Skeletal muscle tissue (tissue), 4 donors: ENCODE results near the gene CMTM7. TPM values are rescaled to one million over a fixed set of nuclear protein-coding genes. Genes with fewer than 3 reads are reported as not detected.
"Not testable (repeated sequence)": the region's sequence is repeated elsewhere in the genome, so short reads cannot be mapped to it uniquely, and the experiment has no call there.

Experiments
- H3K27ac ChIP-seq: one replicate; pipeline ENCODE4 v1.7.0; 2013; ENCODE audit warnings: mild to moderate bottlenecking, low read depth, low read length, inconsistent platforms
- H3K27me3 ChIP-seq, 3 donors: one replicate each; pipeline ENCODE4 v1.7.0; 2013; ENCODE audit warnings: low read length in 3 of 3; ENCODE audit not compliant: control insufficient read depth in 3 of 3, insufficient read depth in 3 of 3
- H3K36me3 ChIP-seq, 3 donors: one replicate each; pipeline ENCODE4 v1.7.0; 2013; ENCODE audit warnings: low read length in 3 of 3; ENCODE audit not compliant: control insufficient read depth in 3 of 3, insufficient read depth in 3 of 3
- H3K4me1 ChIP-seq, 3 donors: one replicate each; pipeline ENCODE4 v1.7.0; 2013; ENCODE audit warnings: low read length in 3 of 3, mild to moderate bottlenecking in 3 of 3; ENCODE audit not compliant: control insufficient read depth in 3 of 3, insufficient read depth in 3 of 3
- H3K4me3 ChIP-seq, 3 donors: one replicate each; pipeline ENCODE4 v1.7.0; 2013; ENCODE audit warnings: low read length in 3 of 3
- H3K9ac ChIP-seq, 3 donors: one replicate each; pipeline ENCODE4 v1.7.0; 2013; ENCODE audit warnings: low read length in 3 of 3, mild to moderate bottlenecking in 3 of 3, moderate library complexity in 2 of 3, low read depth in 1 of 3
- H3K9me3 ChIP-seq, 3 donors: one replicate each; pipeline ENCODE4 v1.7.0; 2013; ENCODE audit warnings: low read length in 3 of 3; ENCODE audit not compliant: control insufficient read depth in 3 of 3
- total RNA-seq: library from RNA; depleted of rRNA; stranded (reverse); fragments of >200 nt; gene quantifications from one replicate; pipeline ENCODE4 v1.2.3, GENCODE V29; 2014
- donor health status: Osteomylitis.

CMTM7 gene
- total RNA-seq, 1 donor from 2014 or later: 3.7 TPM

- H3K4me3 ChIP-seq: no peak overlapping the region
- no peak overlapping the region for H3K9ac ChIP-seq
- H3K36me3 ChIP-seq: peaks cover 0 to 4% (median 2%) of the 10 kb centered on the region in 3 donors
- no peaks in the 10 kb centered on the region for H3K27me3 ChIP-seq
- no peak overlapping the region for H3K27ac ChIP-seq
- peaks cover 0 to 2% (median 0%) of the 10 kb centered on the region in 3 donors for H3K4me1 ChIP-seq
- H3K9me3 ChIP-seq: no peaks in the 10 kb centered on the region
Measured at GRCh38 chr3:32456429-32457130, 64.9 kb downstream of the CMTM7 start.

DNA sequence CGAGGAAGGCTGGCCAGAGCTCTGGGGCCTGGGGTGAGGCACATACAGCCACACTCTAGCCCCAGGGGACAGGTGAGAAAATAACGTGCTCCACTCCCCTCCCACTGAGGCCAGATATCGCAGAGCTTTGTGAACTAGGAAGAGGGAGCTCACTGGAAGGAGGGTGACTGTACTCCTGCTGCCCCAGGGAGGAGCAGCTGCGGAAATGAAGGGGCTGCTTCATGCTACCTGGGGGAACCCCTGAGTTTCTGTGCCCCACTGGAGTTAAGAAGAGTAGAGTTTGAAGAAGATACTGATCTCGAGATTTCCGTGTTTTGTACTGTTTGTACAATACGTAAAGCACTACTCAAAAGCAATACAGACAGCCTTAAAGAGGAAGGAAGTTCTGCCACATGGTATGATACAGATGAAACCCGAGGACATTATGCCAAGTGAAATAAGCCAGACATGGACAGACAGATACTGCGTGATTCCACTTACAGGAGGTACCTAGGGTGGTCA is 66.4 kb downstream of the CMTM7 start:
- no peak overlapping the region for H3K9ac ChIP-seq
- H3K4me3 ChIP-seq: no peak overlapping the region
- no peaks in the 10 kb centered on the region for H3K27me3 ChIP-seq
- peaks cover 0 to 2% (median 0%) of the 10 kb centered on the region in 3 donors for H3K4me1 ChIP-seq
- no peaks in the 10 kb centered on the region for H3K9me3 ChIP-seq
- H3K36me3 ChIP-seq: peaks cover 0 to 2% (median 0%) of the 10 kb centered on the region in 3 donors
- no peak overlapping the region for H3K27ac ChIP-seq

DNA sequence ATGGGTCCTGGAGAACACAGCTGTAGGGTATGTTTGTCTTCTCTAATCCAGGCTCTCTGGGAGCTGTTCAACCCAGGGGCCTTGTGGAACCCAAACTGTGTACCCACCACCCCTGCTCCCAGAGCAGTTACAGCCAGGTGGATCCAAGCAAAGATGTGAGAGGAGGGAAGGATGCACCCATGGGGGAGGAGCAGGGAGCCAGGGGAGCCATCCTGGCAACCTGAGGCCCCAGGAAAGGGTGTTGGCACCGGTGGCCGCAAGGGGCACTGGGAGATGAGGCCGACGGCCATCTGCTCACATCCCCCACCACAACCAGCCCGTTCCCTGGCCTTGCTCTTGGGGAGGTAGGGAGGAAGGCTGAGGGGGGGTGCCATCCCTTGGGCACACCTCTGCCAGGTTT is 67.8 kb downstream of the CMTM7 start:
- Histone ChIP-seq H3K36me3 (peaks cover 0 to 2% (median 0%) of the 10 kb centered on the region in 3 donors), H3K27me3 (no peaks in the 10 kb centered on the region), H3K27ac (no peak overlapping the region), H3K9ac (no peak overlapping the region), H3K4me3 (no peak overlapping the region), H3K4me1 (peaks cover 0 to 2% (median 0%) of the 10 kb centered on the region in 3 donors), H3K9me3 (no peaks in the 10 kb centered on the region)

DNA sequence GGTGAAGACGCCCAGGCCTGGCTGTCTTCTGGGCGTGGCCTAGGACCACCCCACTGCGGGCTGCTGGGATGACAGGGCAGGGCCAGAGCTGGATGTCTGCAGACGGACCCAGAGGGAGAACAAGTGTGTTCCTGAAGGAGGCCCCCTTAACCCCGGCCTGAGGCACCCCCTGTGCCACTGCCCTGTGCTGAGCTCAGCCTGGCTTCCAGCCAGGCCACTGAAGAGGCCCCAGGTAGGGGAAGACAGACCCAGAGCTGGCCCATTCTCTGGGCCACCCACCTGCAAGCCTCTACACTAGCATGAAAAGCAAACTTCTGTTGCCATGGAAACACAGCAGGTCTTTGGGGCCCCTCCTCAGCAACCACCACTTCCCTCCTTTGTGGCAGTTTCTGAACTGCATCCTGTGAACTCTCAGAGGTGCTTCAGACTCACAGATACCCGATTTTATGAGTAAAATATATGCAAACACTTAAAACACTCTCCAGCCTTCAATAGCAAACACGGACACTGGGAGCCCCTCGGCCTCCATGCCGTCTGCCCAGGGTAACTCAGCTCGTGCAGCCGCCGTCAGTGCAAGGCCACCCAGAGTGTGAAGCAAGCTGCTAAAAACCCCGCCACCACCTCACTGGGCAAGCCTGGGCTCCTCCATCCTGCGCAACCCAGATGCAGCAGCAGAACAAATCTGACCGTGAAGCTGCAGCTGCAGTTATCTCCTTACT is 68.5 kb downstream of the CMTM7 start:
- no peak overlapping the region for H3K4me3 ChIP-seq
- H3K36me3 ChIP-seq: peaks cover 0 to 2% (median 0%) of the 10 kb centered on the region in 3 donors
- no peak overlapping the region for H3K9ac ChIP-seq
- no peaks in the 10 kb centered on the region for H3K9me3 ChIP-seq
- no peaks in the 10 kb centered on the region for H3K27me3 ChIP-seq
- H3K4me1 ChIP-seq: peaks cover 0 to 2% (median 0%) of the 10 kb centered on the region in 3 donors
- no peak overlapping the region for H3K27ac ChIP-seq

DNA sequence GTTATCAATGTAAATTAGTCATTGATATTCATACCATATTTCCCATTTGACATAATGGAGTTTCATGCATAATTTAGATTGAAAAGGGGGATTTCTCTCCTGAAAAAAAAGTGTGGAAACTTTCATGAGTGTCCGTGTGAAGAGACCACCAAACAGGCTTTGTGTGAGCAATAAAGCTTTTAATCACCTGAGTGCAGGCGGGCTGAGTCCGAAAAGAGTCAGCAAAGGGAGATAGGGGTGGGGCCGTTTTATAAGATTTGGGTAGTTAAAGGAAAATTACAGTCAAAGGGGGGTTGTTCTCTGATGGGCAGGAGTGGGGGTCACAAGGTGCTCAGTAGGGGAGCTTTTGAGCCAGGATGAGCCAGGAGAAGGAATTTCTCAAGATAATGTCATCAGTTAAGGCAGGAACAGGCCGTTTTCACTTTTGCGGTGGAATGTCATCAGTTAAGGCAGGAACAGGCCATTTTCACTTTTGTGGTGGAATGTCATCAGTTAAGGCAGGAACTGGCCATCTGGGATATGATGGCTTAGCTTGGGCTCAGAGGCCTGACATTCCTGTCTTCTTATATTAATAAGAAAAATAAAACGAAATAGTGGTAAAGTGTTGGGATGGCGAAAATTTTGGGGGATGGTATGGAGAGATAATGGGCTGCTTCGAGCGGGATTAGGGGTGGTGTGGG is 69.3 kb downstream of the CMTM7 start:
- not testable (repeated sequence) for H3K4me3 ChIP-seq, H3K27ac ChIP-seq, H3K9me3 ChIP-seq, H3K36me3 ChIP-seq, H3K27me3 ChIP-seq, H3K4me1 ChIP-seq, H3K9ac ChIP-seq

GRCh38 chr3:32462191-32462986 is 70.7 kb downstream of the CMTM7 start:
- not testable (repeated sequence) for H3K27ac ChIP-seq, H3K9ac ChIP-seq, H3K9me3 ChIP-seq, H3K4me1 ChIP-seq, H3K4me3 ChIP-seq, H3K27me3 ChIP-seq, H3K36me3 ChIP-seq

DNA sequence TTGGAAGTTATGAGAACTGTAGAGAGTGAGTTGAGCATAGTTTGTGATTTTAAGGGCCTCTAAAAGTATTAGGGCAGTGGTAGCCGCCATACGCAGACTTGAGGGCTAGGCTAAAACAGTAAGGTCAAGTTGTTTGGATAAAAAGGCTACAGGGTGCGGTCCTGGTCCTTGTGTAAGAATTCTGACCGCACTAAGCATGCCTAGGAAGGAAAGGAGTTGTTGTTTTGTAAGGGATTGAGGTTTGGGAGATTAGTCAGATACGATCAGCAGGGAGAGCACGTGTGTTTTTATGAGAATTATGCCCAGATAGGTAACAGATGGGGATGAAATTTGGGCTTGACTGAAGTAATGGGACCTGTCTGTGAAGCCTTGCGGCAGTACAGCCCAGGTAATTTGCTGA is 71.8 kb downstream of the CMTM7 start:
- not testable (repeated sequence) for H3K27ac ChIP-seq, H3K9me3 ChIP-seq, H3K36me3 ChIP-seq, H3K27me3 ChIP-seq, H3K4me3 ChIP-seq, H3K9ac ChIP-seq, H3K4me1 ChIP-seq

DNA sequence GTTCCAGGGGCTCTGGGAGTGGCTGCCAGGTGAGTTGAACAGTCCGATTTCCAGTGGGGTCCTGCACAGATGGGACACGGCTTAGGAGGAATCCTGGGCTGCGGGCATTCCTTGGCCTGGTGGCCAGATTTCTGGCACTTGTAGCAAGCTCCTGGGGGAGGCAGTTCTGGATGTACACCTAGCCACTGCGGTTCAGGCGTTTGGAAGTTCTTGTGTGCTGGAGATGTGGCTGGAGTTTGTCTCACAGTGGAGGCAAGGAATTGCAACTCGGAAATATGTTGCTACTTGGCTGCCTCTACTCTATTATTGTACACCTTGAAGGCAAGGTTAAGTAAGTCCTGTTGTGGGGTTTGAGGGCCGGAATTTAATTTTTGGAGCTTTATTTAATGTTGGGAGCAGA is 73.1 kb downstream of the CMTM7 start:
- H3K36me3 ChIP-seq, H3K27ac ChIP-seq, H3K9ac ChIP-seq, H3K9me3 ChIP-seq, H3K4me3 ChIP-seq, H3K27me3 ChIP-seq, H3K4me1 ChIP-seq: not testable (repeated sequence)

- H3K36me3 ChIP-seq, H3K4me3 ChIP-seq, H3K4me1 ChIP-seq, H3K27me3 ChIP-seq, H3K9me3 ChIP-seq, H3K9ac ChIP-seq, H3K27ac ChIP-seq: not testable (repeated sequence)
Measured at GRCh38 chr3:32466808-32467207, 75.2 kb downstream of the CMTM7 start.
